IMR-90 (cell line): ENCODE measurements around the gene AADAC. TPM values are rescaled to one million over a fixed set of nuclear protein-coding genes. Genes with fewer than 3 reads are reported as not detected.

Source experiments
- ATAC-seq: fragments of 200-7000 bp; cut with Tn5 transposase; 2 replicates; pipeline ENCODE4 v1.9.1; 2020; ENCODE audit warnings: low read depth, mild to moderate bottlenecking, moderate library complexity
- BruUV-seq: library from RNA; stranded (reverse); fragments of 400-500 nt; replicated peaks from 2 replicates; lab custom pipeline; 2021; lab: Mats Ljungman, UMichigan
- CTCF ChIA-PET: fragments of 300-600 bp; formaldehyde crosslinking; extraction: SDS; loops from one replicate; lab custom pipeline; 2021; ENCODE audit warnings: antibody characterized with exemption; lab: Yijun Ruan, JAX
- POLR2A ChIA-PET: fragments of 300-600 bp; sonication (Branson Sonifier 250); formaldehyde crosslinking; loops from one replicate; lab custom pipeline; 2022; ENCODE audit warnings: antibody characterized with exemption; ENCODE audit not compliant: unreplicated experiment; lab: Charles Lee
- DNase-seq: peaks from one replicate; pipeline ENCODE4 v3.0.0; 2013
- H2AFZ ChIP-seq: replicated peaks from 2 replicates; pipeline ENCODE3; 2013; ENCODE audit warnings: low read length, mild to moderate bottlenecking; ENCODE audit not compliant: poor library complexity
- H2AK5ac ChIP-seq: 2 replicates; pipeline ENCODE4 v1.6.1; 2013; ENCODE audit warnings: low read depth, low read length, inconsistent platforms
- H2AK9ac ChIP-seq: replicated peaks from 2 replicates; pipeline ENCODE3; 2013; ENCODE audit warnings: mild to moderate bottlenecking, low read depth, low read length, moderate library complexity; ENCODE audit not compliant: poor library complexity
- H2BK120ac ChIP-seq: 2 replicates; pipeline ENCODE4 v1.6.1; 2013; ENCODE audit warnings: low read depth, low read length, inconsistent platforms
- H2BK15ac ChIP-seq: 3 replicates; pipeline ENCODE4 v1.6.1; 2013; ENCODE audit warnings: low read depth, low read length, inconsistent platforms
- H2BK20ac ChIP-seq: 2 replicates; pipeline ENCODE4 v1.6.1; 2013; ENCODE audit warnings: low read depth, mild to moderate bottlenecking, inconsistent platforms, low read length, moderate library complexity
- H2BK5ac ChIP-seq: 2 replicates; pipeline ENCODE4 v1.6.1; 2013; ENCODE audit warnings: mild to moderate bottlenecking, low read depth, low read length, inconsistent platforms; ENCODE audit not compliant: poor library complexity, severe bottlenecking
- H3K14ac ChIP-seq: replicated peaks from 2 replicates; pipeline ENCODE4 v1.6.1; 2013; ENCODE audit warnings: low read depth, low read length, inconsistent platforms
- H3K18ac ChIP-seq: 2 replicates; pipeline ENCODE4 v1.6.1; 2013; ENCODE audit warnings: low read depth, low read length, control low read depth
- H3K23ac ChIP-seq: 2 replicates; pipeline ENCODE4 v1.6.1; 2013; ENCODE audit warnings: low read depth, low read length, inconsistent platforms
- H3K27ac ChIP-seq: 2 replicates; pipeline ENCODE4 v1.5.1; 2013; ENCODE audit warnings: mild to moderate bottlenecking, control low read depth, low read length; ENCODE audit not compliant: insufficient read depth
- H3K27me3 ChIP-seq: 2 replicates; pipeline ENCODE4 v1.6.1; 2013; ENCODE audit warnings: low read length; ENCODE audit not compliant: control insufficient read depth, insufficient read depth
- H3K36me3 ChIP-seq: 2 replicates; pipeline ENCODE4 v1.6.1; 2013; ENCODE audit warnings: low read length, mixed read lengths; ENCODE audit not compliant: control insufficient read depth, insufficient read depth
- H3K4ac ChIP-seq: 2 replicates; pipeline ENCODE4 v1.6.1; 2013; ENCODE audit warnings: low read depth, low read length, inconsistent platforms
- H3K4me1 ChIP-seq: 2 replicates; pipeline ENCODE4 v1.6.1; 2013; ENCODE audit warnings: low read length, mixed read lengths; ENCODE audit not compliant: control insufficient read depth, insufficient read depth
- H3K4me2 ChIP-seq: 2 replicates; pipeline ENCODE4 v1.6.1; 2013; ENCODE audit warnings: low read depth, mild to moderate bottlenecking, control low read depth, low read length, moderate library complexity
- H3K4me3 ChIP-seq: 2 replicates; pipeline ENCODE4 v1.5.1; 2013; ENCODE audit warnings: low read depth, mild to moderate bottlenecking, control low read depth, low read length, moderate library complexity; ENCODE audit not compliant: insufficient read depth
- H3K56ac ChIP-seq: 2 replicates; pipeline ENCODE4 v1.6.1; 2013; ENCODE audit warnings: low read length, inconsistent platforms; ENCODE audit not compliant: insufficient read depth; ENCODE audit errors: extremely low read depth
- H3K79me1 ChIP-seq, 2 experiments: 2 replicates each; pipeline ENCODE4 v1.6.1; 2013; ENCODE audit warnings: low read length in 2 of 2, inconsistent platforms in 1 of 2, low read depth in 1 of 2
- H3K9ac ChIP-seq: 2 replicates; pipeline ENCODE4 v1.6.1; 2013; ENCODE audit warnings: low read depth, low read length, control low read depth
- H3K9me1 ChIP-seq: 2 replicates; pipeline ENCODE4 v1.6.1; 2013; ENCODE audit warnings: low read length, inconsistent platforms; ENCODE audit not compliant: insufficient read depth
- H3K9me3 ChIP-seq: 2 replicates; pipeline ENCODE4 v1.6.1; 2013; ENCODE audit warnings: low read length; ENCODE audit not compliant: control insufficient read depth, insufficient read depth
- H4K20me1 ChIP-seq: 2 replicates; pipeline ENCODE4 v1.6.1; 2013; ENCODE audit warnings: low read length, inconsistent platforms; ENCODE audit not compliant: insufficient read depth
- H4K5ac ChIP-seq: 2 replicates; pipeline ENCODE4 v1.6.1; 2013; ENCODE audit warnings: mild to moderate bottlenecking, low read depth, low read length, control low read depth
- H4K8ac ChIP-seq, 2 experiments: 2 replicates each; pipeline ENCODE4 v1.6.1; 2013; ENCODE audit warnings: low read depth in 2 of 2, low read length in 2 of 2, control low read depth in 1 of 2, inconsistent platforms in 1 of 2
- H4K91ac ChIP-seq: 2 replicates; pipeline ENCODE4 v1.6.1; 2013; ENCODE audit warnings: low read depth, low read length, inconsistent platforms; ENCODE audit not compliant: insufficient read depth
- BHLHE40 ChIP-seq: fragments of 150-350 bp; IDR thresholded peaks from 2 replicates; pipeline ENCODE4 v1.6.1; 2016; ENCODE audit warnings: mild to moderate bottlenecking, low read depth, low read length
- CEBPB ChIP-seq: IDR thresholded peaks from 2 replicates; pipeline ENCODE4 v1.6.1; 2012; ENCODE audit warnings: low read depth, low read length, improper control_type of control experiment
- FOS ChIP-seq: fragments of 150-350 bp; IDR thresholded peaks from 2 replicates; pipeline ENCODE4 v1.6.1; 2016; ENCODE audit warnings: low read depth, low read length
- MAFK ChIP-seq: IDR thresholded peaks from 2 replicates; pipeline ENCODE4 v1.6.1; 2012; ENCODE audit warnings: low read depth, low read length, improper control_type of control experiment
- MXI1 ChIP-seq: IDR thresholded peaks from 2 replicates; pipeline ENCODE4 v1.6.1; 2012; ENCODE audit warnings: low read depth, mild to moderate bottlenecking, low read length, moderate library complexity, borderline replicate concordance
- NFE2L2 ChIP-seq: fragments of 150-350 bp; IDR thresholded peaks from 2 replicates; pipeline ENCODE4 v1.6.1; 2016; ENCODE audit warnings: low read depth, mild to moderate bottlenecking, low read length
- SMC3 ChIP-seq: fragments of 150-350 bp; IDR thresholded peaks from 2 replicates; pipeline ENCODE4 v1.6.1; 2016; ENCODE audit warnings: low read depth, mild to moderate bottlenecking, antibody characterized with exemption, low read length, moderate library complexity
- WGBS, 2 experiments: methylation state at CpG; one replicate each; pipeline versions ENCODE4 v1.1.5 to v1.1.7; 2013; ENCODE audit warnings: missing lambda C conversion rate in 2 of 2; ENCODE audit not compliant: insufficient read length in 1 of 2; ENCODE audit errors: extremely low coverage in 2 of 2; 5-methylcytosine and 5-hydroxymethylcytosine counted together
- dilution Hi-C: fragments of 300-500 bp; cut with HindIII; formaldehyde crosslinking; loops from one replicate; pipeline ENCODE4 v1.14.3; 2018; ENCODE audit warnings: low sequenced_read_pairs; ENCODE audit not compliant: unreplicated experiment
- in situ Hi-C: fragments of 300-500 bp; cut with MboI; formaldehyde crosslinking; loops from 3 replicates; pipeline ENCODE4 v1.14.3; 2019; ENCODE audit warnings: low sequenced_read_pairs, inconsistent platforms, mixed read lengths
- intact Hi-C: fragments of 100-400 bp; cut with micrococcal nuclease; formaldehyde crosslinking; loops from 2 replicates; pipeline ENCODE4 v1.10.0; 2022
- polyA plus RNA-seq, 3 experiments: library from polyadenylated mRNA; depleted of rRNA; stranded (reverse); fragments of >200 nt; gene quantifications; 2 replicates each; pipeline ENCODE4 v1.2.3, GENCODE V29; 2012; ENCODE audit warnings: low replicate concordance in 1 of 3
- total RNA-seq: library from RNA; depleted of rRNA; stranded (reverse); fragments of >200 nt; gene quantifications from 2 replicates; pipeline ENCODE4 v1.2.3, GENCODE V29; 2012

AADAC gene
- total and polyA plus RNA-seq, 2 of the 4 experiments (the other 2 are of a cell fraction) = not detected

DNA sequence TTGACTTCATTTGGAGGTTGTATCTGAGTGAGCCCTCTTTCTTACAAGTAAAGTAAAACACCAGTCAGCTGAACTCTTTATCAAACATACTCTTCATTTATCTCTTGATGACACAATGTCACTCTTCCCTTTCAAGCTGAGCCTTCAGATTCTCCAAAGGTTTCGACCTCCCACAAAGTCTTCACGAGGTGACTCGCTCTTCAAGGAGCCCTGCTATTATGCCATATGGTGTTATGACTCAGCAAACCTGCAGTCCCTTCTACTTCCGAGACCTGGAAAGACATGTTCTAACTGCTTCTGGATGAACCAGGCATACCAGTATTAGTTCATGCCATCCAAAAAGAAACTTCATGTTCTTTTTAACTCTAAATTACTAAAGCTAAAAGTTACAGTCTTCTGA is 23.1 kb downstream of the AADAC start:
- Histone ChIP-seq H4K8ac (no peak overlapping the region; a peak in 1 of 4 replicates), H2BK120ac (peak overlapping the region; percentile 25; the same call in 1 of the 2 replicates), H3K4ac (peak overlapping the region; percentile 0; the same call in 1 of the 2 replicates), H3K27me3 (no peaks in the 10 kb centered on the region), H3K27ac (no peak overlapping the region), H2AK9ac (no peak overlapping the region), H3K9ac (no peak overlapping the region), H3K9me3 (no peaks in the 10 kb centered on the region), H2BK5ac (peak overlapping the region; percentile 85), H3K4me3 (no peak overlapping the region), H3K36me3 (no peaks in the 10 kb centered on the region), H4K91ac (no peak overlapping the region), H2BK15ac (no peak overlapping the region), H2BK20ac (peak overlapping the region; percentile 48), H2AK5ac (peak overlapping the region; percentile 5; the same call in 1 of the 2 replicates), H3K4me1 (peaks cover 8% of the 10 kb centered on the region), H3K4me2 (peak overlapping the region; percentile 23), H4K5ac (no peak overlapping the region), H3K18ac (peak overlapping the region; percentile 52; the same call in 1 of the 2 replicates), H3K79me1 (no peaks in the 10 kb centered on the region), H3K56ac (no peak overlapping the region), H3K23ac (no peak overlapping the region), H4K20me1 (no peaks in the 10 kb centered on the region), H2AFZ (no peak overlapping the region), H3K14ac (0 out of 2 replicates have a peak overlapping the region, but pooled peaks have one; percentile 3), H3K9me1 (0 out of 2 replicates have a peak, but pooled peaks cover 3% of the 10 kb centered on the region)
- TF ChIP-seq MXI1 (no peak), BHLHE40 (peak; percentile 39; the same call in 1 of the 2 replicates), SMC3 (no peak), MAFK (peak; percentile 60), CEBPB (peak; percentile 79), FOS (peak; percentile 76), NFE2L2 (peak; percentile 95)
- intact Hi-C loops (loop anchor here (5.0 kb wide), 1 partner anchor 175 kb away; no protein-coding TSS in a partner anchor), in situ Hi-C loops (loop anchor here (10.0 kb wide), 1 partner anchor 542 kb away; no protein-coding TSS in a partner anchor), dilution Hi-C loops (no loop called here)
- peak; percentile 89 for DNase-seq
- ChIA-PET POLR2A (no interaction called here), CTCF (interaction anchor here (0.8 to 2.4 kb wide), 5 partner anchors 17 to 609 kb away, joined by 3 to 7 read pairs (median 6); no protein-coding TSS in a partner anchor)
- no TSS peak for BruUV-seq
- ATAC-seq = peak; percentile 78
- WGBS, 2 experiments = 60% methylated on average over 1 of the region's 4 CpGs; no CpG with 5 or more reads in 1 of the 2 experiments
